Panc1 (cell line): Measurements from ENCODE around the gene BRIX1. TPM values are rescaled to one million over a fixed set of nuclear protein-coding genes. Genes with fewer than 3 reads are reported as not detected.

Source experiments
- ATAC-seq: fragments of 200-7000 bp; cut with Tn5 transposase; 2 replicates; pipeline ENCODE4 v1.9.1; 2020; ENCODE audit warnings: mild to moderate bottlenecking, moderate library complexity
- BruUV-seq: library from RNA; stranded (reverse); fragments of 400-500 nt; replicated peaks from 2 replicates; lab custom pipeline; 2021; lab: Mats Ljungman, UMichigan
- CTCF ChIA-PET: fragments of 300-600 bp; sonication (Branson Sonifier 250); formaldehyde crosslinking; loops from one replicate; lab custom pipeline; 2022; ENCODE audit warnings: antibody characterized with exemption; lab: Charles Lee
- POLR2A ChIA-PET: fragments of 300-600 bp; sonication (Branson Sonifier 250); formaldehyde crosslinking; loops from one replicate; lab custom pipeline; 2022; ENCODE audit warnings: antibody characterized with exemption; lab: Charles Lee
- DNase-seq: peaks from one replicate; pipeline ENCODE4 v3.0.0-alpha.2; 2010; ENCODE audit warnings: low read depth, low spot score
- H3K27ac ChIP-seq: 2 replicates; pipeline ENCODE4 v1.5.1; 2011; ENCODE audit warnings: mild to moderate bottlenecking, low read length, inconsistent platforms
- H3K27me3 ChIP-seq: fragments of 200-500 bp; sonication (Bioruptor generic); 2 replicates; pipeline ENCODE4 v1.6.0; 2014; ENCODE audit warnings: low read length, inconsistent platforms; ENCODE audit not compliant: control insufficient read depth, insufficient read depth
- H3K36me3 ChIP-seq: fragments of 200-500 bp; sonication (Bioruptor generic); 2 replicates; pipeline ENCODE4 v1.5.1; 2014; ENCODE audit warnings: inconsistent platforms, mild to moderate bottlenecking, low read length, moderate library complexity; ENCODE audit not compliant: control insufficient read depth, insufficient read depth
- H3K4me1 ChIP-seq: 2 replicates; pipeline ENCODE4 v1.5.1; 2011; ENCODE audit warnings: inconsistent platforms, mild to moderate bottlenecking, low read length, moderate library complexity; ENCODE audit not compliant: control insufficient read depth, insufficient read depth
- H3K4me3 ChIP-seq, 2 experiments: 2 replicates each; pipeline ENCODE4 v1.5.1; 2011 to 2012; ENCODE audit warnings: low read depth in 2 of 2, low read length in 2 of 2, mild to moderate bottlenecking in 2 of 2, inconsistent platforms in 1 of 2, moderate library complexity in 1 of 2
- H3K9me3 ChIP-seq: fragments of 200-500 bp; sonication (Bioruptor generic); 2 replicates; pipeline ENCODE4 v1.5.1; 2014; ENCODE audit warnings: low read depth, mild to moderate bottlenecking, inconsistent platforms, low read length, moderate library complexity; ENCODE audit not compliant: control insufficient read depth, insufficient read depth
- POLR2AphosphoS5 ChIP-seq: IDR thresholded peaks from 2 replicates; pipeline ENCODE4 v1.6.1; 2012; ENCODE audit warnings: mild to moderate bottlenecking, low read depth, low read length, moderate library complexity
- SIN3A ChIP-seq: IDR thresholded peaks from 2 replicates; pipeline ENCODE4 v1.6.1; 2012; ENCODE audit warnings: low read depth, mild to moderate bottlenecking, low read length, moderate library complexity, borderline replicate concordance; ENCODE audit not compliant: insufficient read depth
- TCF7L2 ChIP-seq: IDR thresholded peaks from 2 replicates; pipeline ENCODE4 v1.6.1; 2011; ENCODE audit warnings: mild to moderate bottlenecking, low read depth, low read length, inconsistent platforms
- in situ Hi-C: cut with HindIII; loops from 2 replicates; pipeline ENCODE4 v1.10.0; 2016; ENCODE audit warnings: low sequenced_read_pairs, low pct_unique_long_range_greater_than_20kb
- intact Hi-C: fragments of 100-400 bp; cut with micrococcal nuclease; formaldehyde crosslinking; loops from one replicate; pipeline ENCODE4 v1.10.0; 2022; ENCODE audit not compliant: unreplicated experiment
- total RNA-seq: library from RNA; stranded (reverse); gene quantifications from one replicate; pipeline ENCODE4 v1.2.1, GENCODE V29; 2021; ENCODE audit not compliant: unreplicated experiment
- TF ChIP-seq, protein P1 (sequence below), 2 experiments: IDR thresholded peaks; 2 replicates each; pipeline ENCODE4 v1.6.1; 2011 to 2012; ENCODE audit warnings: low read depth in 2 of 2, control low read depth in 1 of 2, low read length in 1 of 2, mild to moderate bottlenecking in 1 of 2, moderate library complexity in 1 of 2; ENCODE audit not compliant: insufficient read depth in 1 of 2
- TF ChIP-seq, protein P2 (sequence below): fragments of 450-650 bp; IDR thresholded peaks from 2 replicates; pipeline ENCODE4 v1.5.1; 2017; ENCODE audit warnings: mild to moderate bottlenecking

Gene BRIX1
- total RNA-seq, 1 experiment from 2014 or later, result 46.6 TPM

DNA sequence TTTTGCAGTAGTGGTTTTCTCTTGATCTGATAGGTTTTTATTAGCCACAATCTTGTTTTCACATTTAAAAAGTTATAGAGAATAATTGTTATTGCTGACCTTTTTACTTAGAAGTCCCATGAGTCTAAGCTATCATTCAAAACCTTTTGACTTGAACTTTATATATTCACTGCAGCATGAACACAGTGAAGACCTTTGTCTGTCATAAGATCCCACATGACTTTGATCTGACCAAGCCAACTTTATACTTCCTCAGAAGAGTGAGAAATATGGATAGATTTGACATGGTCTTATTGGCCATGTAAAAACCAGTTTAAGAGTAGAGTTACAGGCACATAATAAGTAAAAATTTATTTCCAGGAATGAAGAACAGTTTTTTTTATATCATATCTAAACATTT lies 34.3 kb upstream of the BRIX1 start:
- in situ Hi-C loops, result no loop called here

DNA sequence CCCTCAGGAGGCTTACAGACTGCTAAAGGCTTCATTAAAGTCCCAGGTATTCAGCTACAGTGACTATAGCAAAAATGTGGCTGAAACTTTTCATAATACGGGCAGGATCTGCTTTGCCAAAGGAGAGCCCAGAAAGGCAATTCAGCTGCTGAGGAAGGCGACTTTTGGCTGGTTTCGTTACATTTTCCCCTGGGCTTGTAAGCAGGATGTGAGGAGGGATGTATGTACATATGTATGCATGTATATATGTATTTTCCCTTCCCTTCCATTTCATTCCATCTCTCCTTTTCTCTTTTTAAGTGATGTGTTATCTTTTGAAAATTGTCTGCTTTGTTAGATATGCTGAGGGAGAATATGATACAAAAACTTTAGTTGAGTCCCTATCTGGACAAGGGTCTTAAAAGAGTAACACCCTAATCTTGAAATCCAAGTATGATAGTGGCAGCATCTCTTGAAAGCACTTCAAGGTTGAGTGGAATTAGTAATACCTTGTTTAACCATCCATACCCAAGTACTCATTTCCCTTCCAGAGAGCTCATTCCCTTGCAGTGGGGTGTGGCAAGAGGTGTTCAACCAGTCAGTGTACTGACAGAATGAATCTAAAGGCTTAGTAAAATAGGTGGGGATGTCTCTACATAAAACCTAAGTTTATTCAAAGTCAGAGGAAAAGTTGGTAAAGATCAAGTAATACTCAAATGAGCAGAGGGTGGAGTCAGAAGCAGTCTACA lies 29.0 kb upstream of the BRIX1 start:
- no peak for ATAC-seq
- peaks cover 16% of the 10 kb centered on the region for H3K27me3 ChIP-seq
- TF ChIP-seq, protein P1, sequence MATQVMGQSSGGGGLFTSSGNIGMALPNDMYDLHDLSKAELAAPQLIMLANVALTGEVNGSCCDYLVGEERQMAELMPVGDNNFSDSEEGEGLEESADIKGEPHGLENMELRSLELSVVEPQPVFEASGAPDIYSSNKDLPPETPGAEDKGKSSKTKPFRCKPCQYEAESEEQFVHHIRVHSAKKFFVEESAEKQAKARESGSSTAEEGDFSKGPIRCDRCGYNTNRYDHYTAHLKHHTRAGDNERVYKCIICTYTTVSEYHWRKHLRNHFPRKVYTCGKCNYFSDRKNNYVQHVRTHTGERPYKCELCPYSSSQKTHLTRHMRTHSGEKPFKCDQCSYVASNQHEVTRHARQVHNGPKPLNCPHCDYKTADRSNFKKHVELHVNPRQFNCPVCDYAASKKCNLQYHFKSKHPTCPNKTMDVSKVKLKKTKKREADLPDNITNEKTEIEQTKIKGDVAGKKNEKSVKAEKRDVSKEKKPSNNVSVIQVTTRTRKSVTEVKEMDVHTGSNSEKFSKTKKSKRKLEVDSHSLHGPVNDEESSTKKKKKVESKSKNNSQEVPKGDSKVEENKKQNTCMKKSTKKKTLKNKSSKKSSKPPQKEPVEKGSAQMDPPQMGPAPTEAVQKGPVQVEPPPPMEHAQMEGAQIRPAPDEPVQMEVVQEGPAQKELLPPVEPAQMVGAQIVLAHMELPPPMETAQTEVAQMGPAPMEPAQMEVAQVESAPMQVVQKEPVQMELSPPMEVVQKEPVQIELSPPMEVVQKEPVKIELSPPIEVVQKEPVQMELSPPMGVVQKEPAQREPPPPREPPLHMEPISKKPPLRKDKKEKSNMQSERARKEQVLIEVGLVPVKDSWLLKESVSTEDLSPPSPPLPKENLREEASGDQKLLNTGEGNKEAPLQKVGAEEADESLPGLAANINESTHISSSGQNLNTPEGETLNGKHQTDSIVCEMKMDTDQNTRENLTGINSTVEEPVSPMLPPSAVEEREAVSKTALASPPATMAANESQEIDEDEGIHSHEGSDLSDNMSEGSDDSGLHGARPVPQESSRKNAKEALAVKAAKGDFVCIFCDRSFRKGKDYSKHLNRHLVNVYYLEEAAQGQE (IDR thresholded peaks at IDR 0.05; ENCODE audit: insufficient read depth in 1 of 2, low read depth in 2 of 2, low read length in 1 of 2), result no peak
- TF ChIP-seq POLR2AphosphoS5 (no peak), TCF7L2 (no peak), SIN3A (no peak)
- TF ChIP-seq, protein P2, sequence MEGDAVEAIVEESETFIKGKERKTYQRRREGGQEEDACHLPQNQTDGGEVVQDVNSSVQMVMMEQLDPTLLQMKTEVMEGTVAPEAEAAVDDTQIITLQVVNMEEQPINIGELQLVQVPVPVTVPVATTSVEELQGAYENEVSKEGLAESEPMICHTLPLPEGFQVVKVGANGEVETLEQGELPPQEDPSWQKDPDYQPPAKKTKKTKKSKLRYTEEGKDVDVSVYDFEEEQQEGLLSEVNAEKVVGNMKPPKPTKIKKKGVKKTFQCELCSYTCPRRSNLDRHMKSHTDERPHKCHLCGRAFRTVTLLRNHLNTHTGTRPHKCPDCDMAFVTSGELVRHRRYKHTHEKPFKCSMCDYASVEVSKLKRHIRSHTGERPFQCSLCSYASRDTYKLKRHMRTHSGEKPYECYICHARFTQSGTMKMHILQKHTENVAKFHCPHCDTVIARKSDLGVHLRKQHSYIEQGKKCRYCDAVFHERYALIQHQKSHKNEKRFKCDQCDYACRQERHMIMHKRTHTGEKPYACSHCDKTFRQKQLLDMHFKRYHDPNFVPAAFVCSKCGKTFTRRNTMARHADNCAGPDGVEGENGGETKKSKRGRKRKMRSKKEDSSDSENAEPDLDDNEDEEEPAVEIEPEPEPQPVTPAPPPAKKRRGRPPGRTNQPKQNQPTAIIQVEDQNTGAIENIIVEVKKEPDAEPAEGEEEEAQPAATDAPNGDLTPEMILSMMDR, result no peak
- intact Hi-C loops, result no loop called here
- no peak for DNase-seq
- no peak overlapping the region for H3K4me3 ChIP-seq
- no peaks in the 10 kb centered on the region for H3K36me3 ChIP-seq
- POLR2A ChIA-PET, result no interaction called here
- no TSS peak for BruUV-seq
- in situ Hi-C loops, result no loop called here
- CTCF ChIA-PET, result interaction anchor here (0.6 kb wide), 1 partner anchor 355 kb away, joined by 4 read pairs; no protein-coding TSS in a partner anchor
- no peaks in the 10 kb centered on the region for H3K4me1 ChIP-seq
- no peaks in the 10 kb centered on the region for H3K9me3 ChIP-seq
- no peak overlapping the region for H3K27ac ChIP-seq

More for the DNA sequence above, 34.3 kb upstream of the BRIX1 start:
- CTCF ChIA-PET, result no interaction called here
- Histone ChIP-seq H3K27ac (no peak overlapping the region), H3K4me3 (no peak overlapping the region), H3K9me3 (no peaks in the 10 kb centered on the region), H3K4me1 (no peaks in the 10 kb centered on the region), H3K27me3 (peaks cover 3% of the 10 kb centered on the region), H3K36me3 (no peaks in the 10 kb centered on the region)
- POLR2A ChIA-PET, result no interaction called here
- intact Hi-C loops, result no loop called here
- TF ChIP-seq SIN3A (no peak), POLR2AphosphoS5 (no peak), TCF7L2 (no peak)
- TF ChIP-seq, protein P2, result no peak
- TF ChIP-seq, protein P1 (IDR thresholded peaks at IDR 0.05; ENCODE audit: insufficient read depth in 1 of 2, low read depth in 2 of 2, low read length in 1 of 2), result no peak
- ATAC-seq (no peak), DNase-seq (no peak)
- BruUV-seq, result no TSS peak
